ENCODE results near the gene PYGM. TPM values are rescaled to one million over a fixed set of nuclear protein-coding genes. Genes with fewer than 3 reads are reported as not detected.

Gene PYGM
- total RNA-seq, 1 donor from 2014 or later = 4.8 TPM

DNA sequence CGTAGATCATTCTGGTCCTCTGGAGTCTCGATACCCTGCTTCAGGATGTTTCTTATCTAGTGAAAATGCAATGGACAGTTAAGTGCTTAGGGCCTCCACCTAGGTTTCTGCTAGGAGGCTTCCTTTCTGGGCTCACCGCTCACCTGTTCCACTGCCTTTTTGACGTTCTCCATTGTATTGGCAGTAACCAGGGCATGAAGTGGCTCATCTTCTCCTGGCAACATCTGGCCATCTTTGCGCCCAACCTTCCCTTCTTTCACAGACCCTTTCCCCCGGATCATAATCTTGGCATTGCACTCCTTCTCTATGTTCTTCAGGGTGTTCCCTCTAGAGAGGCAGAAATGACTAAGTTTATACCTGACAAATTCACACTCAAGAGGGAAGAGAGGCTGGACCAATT, 9.5 kb upstream of the PYGM start:
- Mint-ChIP-seq H3K36me3 (ENCODE audit: low read depth) (peaks cover 93% of the 10 kb centered on the region), H3K27me3 (no peaks in the 10 kb centered on the region), H3K9me3 (no peaks in the 10 kb centered on the region), H3K4me3 (no peak overlapping the region), H3K4me1 (peaks cover 90% of the 10 kb centered on the region), H3K27ac (peak overlapping the region; percentile 59)
- POLR2A ChIA-PET = interaction anchor here (2.3 to 3.1 kb wide), 2 partner anchors 9 to 25 kb away, joined by 11 to 24 read pairs; partner anchors contain the start of genes RASGRP2 and SF1
- TF ChIP-seq, protein P1, sequence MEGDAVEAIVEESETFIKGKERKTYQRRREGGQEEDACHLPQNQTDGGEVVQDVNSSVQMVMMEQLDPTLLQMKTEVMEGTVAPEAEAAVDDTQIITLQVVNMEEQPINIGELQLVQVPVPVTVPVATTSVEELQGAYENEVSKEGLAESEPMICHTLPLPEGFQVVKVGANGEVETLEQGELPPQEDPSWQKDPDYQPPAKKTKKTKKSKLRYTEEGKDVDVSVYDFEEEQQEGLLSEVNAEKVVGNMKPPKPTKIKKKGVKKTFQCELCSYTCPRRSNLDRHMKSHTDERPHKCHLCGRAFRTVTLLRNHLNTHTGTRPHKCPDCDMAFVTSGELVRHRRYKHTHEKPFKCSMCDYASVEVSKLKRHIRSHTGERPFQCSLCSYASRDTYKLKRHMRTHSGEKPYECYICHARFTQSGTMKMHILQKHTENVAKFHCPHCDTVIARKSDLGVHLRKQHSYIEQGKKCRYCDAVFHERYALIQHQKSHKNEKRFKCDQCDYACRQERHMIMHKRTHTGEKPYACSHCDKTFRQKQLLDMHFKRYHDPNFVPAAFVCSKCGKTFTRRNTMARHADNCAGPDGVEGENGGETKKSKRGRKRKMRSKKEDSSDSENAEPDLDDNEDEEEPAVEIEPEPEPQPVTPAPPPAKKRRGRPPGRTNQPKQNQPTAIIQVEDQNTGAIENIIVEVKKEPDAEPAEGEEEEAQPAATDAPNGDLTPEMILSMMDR (IDR thresholded peaks at IDR 0.05) = no peak
- DNase-seq (no peak), ATAC-seq (ENCODE audit: low read depth) (no peak)
- CTCF ChIA-PET = interaction anchor here (4.5 kb wide), 1 partner anchor 25 kb away, joined by 24 read pairs; the partner anchor contains the start of gene RASGRP2
- intact Hi-C loops (cut with micrococcal nuclease) = no loop called here

DNA sequence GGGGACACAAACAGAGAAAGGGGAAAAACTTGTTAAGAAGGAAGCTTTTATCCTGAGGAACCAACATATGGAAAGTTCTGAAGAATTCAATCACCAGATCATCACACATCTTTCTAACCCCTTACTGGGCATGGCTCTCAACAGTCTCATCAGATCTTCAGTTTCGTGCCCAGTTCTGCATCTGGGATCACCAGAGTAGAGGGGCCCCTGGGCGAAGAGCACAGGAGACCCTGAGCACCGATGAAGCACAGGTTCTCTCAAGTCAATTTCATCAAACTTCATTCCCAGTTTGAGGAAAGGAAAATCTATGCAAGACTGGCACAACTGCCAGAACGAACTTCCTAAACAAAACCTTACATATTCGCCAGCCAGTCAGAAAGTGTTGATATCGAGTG, 8.5 kb upstream of the PYGM start:
- H3K4me1 Mint-ChIP-seq = peaks cover 91% of the 10 kb centered on the region
- CTCF ChIA-PET = interaction anchor here (1.0 to 4.5 kb wide), 3 partner anchors 8 to 30 kb away, joined by 3 to 24 read pairs (median 4); partner anchors contain the start of gene RASGRP2
- TF ChIP-seq, protein P1 (IDR thresholded peaks at IDR 0.05) = no peak
- POLR2A ChIA-PET = interaction anchor here (0.7 to 3.1 kb wide), 4 partner anchors 10 to 770 kb away, joined by 3 to 24 read pairs (median 7); partner anchors contain the start of genes RASGRP2 and SF1
- H3K4me3 Mint-ChIP-seq = no peak overlapping the region
- peak overlapping the region; percentile 85 for H3K27ac Mint-ChIP-seq
- intact Hi-C loops (cut with micrococcal nuclease) = no loop called here
- peaks cover 93% of the 10 kb centered on the region for H3K36me3 Mint-ChIP-seq (ENCODE audit: low read depth)
- DNase-seq (no peak), ATAC-seq (ENCODE audit: low read depth) (no peak)
- no peaks in the 10 kb centered on the region for H3K27me3 Mint-ChIP-seq
- H3K9me3 Mint-ChIP-seq = no peaks in the 10 kb centered on the region

DNA sequence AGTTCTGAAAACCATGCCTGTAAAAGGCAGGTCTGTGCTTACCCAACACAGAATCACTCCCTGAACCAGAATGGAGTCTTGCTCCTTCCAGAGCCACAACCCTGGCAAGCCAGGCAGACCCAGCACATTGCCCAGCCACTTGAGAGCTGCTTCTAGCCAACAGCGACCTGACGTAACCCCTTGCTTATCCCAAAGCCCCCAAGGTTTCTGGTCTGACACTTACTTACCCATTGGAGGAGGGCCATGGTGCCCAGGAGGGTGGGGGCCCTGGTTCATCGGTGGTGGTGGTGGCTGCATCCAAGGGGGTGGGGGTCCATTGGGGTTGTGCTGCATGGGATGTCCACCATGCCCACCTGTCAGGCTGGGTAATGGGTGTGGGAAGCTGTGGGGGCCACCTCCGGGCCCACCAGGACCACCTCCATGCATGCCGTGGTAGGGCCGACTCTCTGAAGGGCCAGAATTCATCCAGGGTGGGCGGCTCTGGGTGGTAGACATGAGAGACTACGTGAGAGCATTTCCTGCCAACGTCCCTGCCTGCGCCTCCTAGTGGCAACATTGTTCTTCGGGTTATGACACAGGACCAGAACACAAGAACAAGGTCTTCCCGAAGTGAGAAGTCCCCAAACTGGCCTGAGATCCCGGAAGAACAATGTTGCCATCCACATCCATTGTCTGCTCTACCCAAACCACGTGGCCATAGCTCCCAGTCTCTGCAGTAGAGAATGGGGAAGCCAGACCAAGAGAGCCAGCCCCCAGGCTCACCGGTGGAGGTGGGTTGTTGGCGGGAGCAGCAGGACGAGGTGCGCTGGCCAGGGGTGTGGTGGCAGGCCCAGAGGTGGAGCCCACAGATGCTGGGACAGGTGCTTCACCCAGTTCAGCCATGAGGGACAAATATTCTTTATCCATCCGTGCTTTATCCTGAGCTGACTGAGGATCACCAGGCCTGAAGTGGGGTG, 7.8 kb upstream of the PYGM start:
- no peak for ATAC-seq (ENCODE audit: low read depth)
- ChIA-PET CTCF (interaction anchor here (1.0 to 4.5 kb wide), 3 partner anchors 9 to 30 kb away, joined by 3 to 24 read pairs (median 4); partner anchors contain the start of gene RASGRP2), POLR2A (interaction anchor here (0.7 to 3.1 kb wide), 4 partner anchors 11 to 771 kb away, joined by 3 to 24 read pairs (median 7); partner anchors contain the start of genes RASGRP2 and SF1)
- peaks cover 91% of the 10 kb centered on the region for H3K4me1 Mint-ChIP-seq
- intact Hi-C loops (cut with micrococcal nuclease) = loop anchor here (1.0 kb wide), 2 partner anchors 24 to 79 kb away; no protein-coding TSS in a partner anchor
- TF ChIP-seq, protein P1 (IDR thresholded peaks at IDR 0.05) = peak; percentile 82
- peak; percentile 60 for DNase-seq
- peaks cover 92% of the 10 kb centered on the region for H3K36me3 Mint-ChIP-seq (ENCODE audit: low read depth)
- H3K27me3 Mint-ChIP-seq = no peaks in the 10 kb centered on the region
- no peaks in the 10 kb centered on the region for H3K9me3 Mint-ChIP-seq
- H3K4me3 Mint-ChIP-seq = peak overlapping the region; percentile 11
- H3K27ac Mint-ChIP-seq = peak overlapping the region; percentile 85

DNA sequence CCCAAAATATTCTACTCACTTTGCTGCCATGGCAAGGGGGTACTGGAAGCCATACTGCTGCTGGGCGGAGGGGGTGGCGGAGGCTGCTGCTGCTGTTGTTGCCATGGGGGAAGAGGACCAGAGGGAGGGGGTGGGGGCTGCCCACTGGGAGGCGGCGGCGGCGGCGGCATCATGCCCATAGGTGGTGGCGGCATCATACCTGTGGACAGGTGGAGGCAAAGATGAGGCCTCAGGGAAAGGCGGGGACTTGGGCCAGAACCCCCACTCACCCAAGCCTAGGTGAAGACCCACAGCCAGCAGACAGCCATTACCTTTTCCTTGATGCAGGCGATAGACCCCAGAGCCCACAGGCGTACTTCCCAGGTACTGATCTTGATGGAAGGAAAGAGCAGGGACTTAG, 7.1 kb upstream of the PYGM start:
- ATAC-seq (ENCODE audit: low read depth) = no peak
- POLR2A ChIA-PET = interaction anchor here (1.0 to 3.1 kb wide), 3 partner anchors 10 to 23 kb away, joined by 5 to 24 read pairs (median 6); partner anchors contain the start of genes RASGRP2 and SF1
- Mint-ChIP-seq H3K27me3 (no peaks in the 10 kb centered on the region), H3K4me1 (peaks cover 91% of the 10 kb centered on the region), H3K27ac (peak overlapping the region; percentile 85), H3K4me3 (no peak overlapping the region), H3K36me3 (ENCODE audit: low read depth) (peaks cover 91% of the 10 kb centered on the region), H3K9me3 (no peaks in the 10 kb centered on the region)
- CTCF ChIA-PET = interaction anchor here (4.5 kb wide), 1 partner anchor 23 kb away, joined by 24 read pairs; the partner anchor contains the start of gene RASGRP2
- intact Hi-C loops (cut with micrococcal nuclease) = loop anchor here (1.0 kb wide), 2 partner anchors 24 to 79 kb away; no protein-coding TSS in a partner anchor
- TF ChIP-seq, protein P1 (IDR thresholded peaks at IDR 0.05) = no peak
- no peak for DNase-seq

Data from activated B cell treated with CpG ODN at 0.5 μM for 24 hours (primary cell).